K562 (cell line): ENCODE data around the gene TEDC1. TPM values are rescaled to one million over a fixed set of nuclear protein-coding genes. Genes with fewer than 3 reads are reported as not detected.

ENCODE experiments used
- ATF1 ChIP-seq, 2 experiments: fragments of 450-650 bp in 1 of 2; IDR thresholded peaks; 2 replicates each; pipeline ENCODE4 v1.6.1; 2016; ENCODE audit warnings: missing compliant biosample characterization in 1 of 2, missing genetic modification characterization in 1 of 2
- CBX3 ChIP-seq, 2 experiments: IDR thresholded peaks; 1 replicate in 1 of 2; 2 replicates in 1 of 2; pipeline ENCODE4 v1.6.1; 2012; ENCODE audit warnings: inconsistent platforms in 2 of 2, low read length in 2 of 2, borderline replicate concordance in 1 of 2, control low read depth in 1 of 2
- E2F1 ChIP-seq: sonication (generic); formaldehyde crosslinking; IDR thresholded peaks from 2 replicates; pipeline ENCODE4 v1.8.1; 2023; ENCODE audit warnings: mild to moderate bottlenecking, missing genetic modification reagents, moderate library complexity
- ESRRA ChIP-seq: fragments of 450-650 bp; IDR thresholded peaks from 2 replicates; pipeline ENCODE4 v1.6.1; 2014; ENCODE audit warnings: low read depth, mild to moderate bottlenecking, moderate library complexity, borderline replicate concordance
- MCM3 ChIP-seq: fragments of 450-650 bp; IDR thresholded peaks from 2 replicates; pipeline ENCODE4 v1.6.1; 2016
- MLLT1 ChIP-seq, 2 experiments: fragments of 450-650 bp; IDR thresholded peaks; 2 replicates each; pipeline ENCODE4 v1.6.1; 2016
- NFIC ChIP-seq: fragments of 450-650 bp; IDR thresholded peaks from 2 replicates; pipeline ENCODE4 v1.6.1; 2017; ENCODE audit warnings: mild to moderate bottlenecking, inconsistent platforms
- POLR2G ChIP-seq: fragments of 200-400 bp; formaldehyde crosslinking; IDR thresholded peaks from 2 replicates; pipeline ENCODE4 v1.6.1; 2017; ENCODE audit warnings: low read depth, mild to moderate bottlenecking, antibody characterized with exemption, low read length, moderate library complexity
- RAD21 ChIP-seq, 2 experiments: fragments of 250-450 bp in 1 of 2; fragments of 450-650 bp in 1 of 2; sonication (Bioruptor Pico) in 1 of 2; formaldehyde crosslinking in 1 of 2; IDR thresholded peaks in 1 of 2; conservative IDR thresholded peaks in 1 of 2; 2 replicates each; pipeline versions ENCODE4 v1.4.0 to v1.8.0; 2020 to 2022; ENCODE audit warnings: mild to moderate bottlenecking in 2 of 2, moderate library complexity in 1 of 2
- RB1 ChIP-seq: fragments of 450-650 bp; IDR thresholded peaks from 2 replicates; pipeline ENCODE4 v1.6.1; 2017; ENCODE audit warnings: low read depth, mild to moderate bottlenecking
- SP1 ChIP-seq: sonication (generic); formaldehyde crosslinking; IDR thresholded peaks from 2 replicates; pipeline ENCODE4 v1.8.1; 2022; ENCODE audit warnings: mild to moderate bottlenecking, missing genetic modification reagents
- TFAP4 ChIP-seq: sonication (generic); formaldehyde crosslinking; IDR thresholded peaks from 2 replicates; pipeline ENCODE4 v1.8.0; 2022; ENCODE audit warnings: missing genetic modification reagents, mild to moderate bottlenecking, moderate library complexity, borderline replicate concordance
- THRAP3 ChIP-seq: fragments of 450-650 bp; IDR thresholded peaks from 2 replicates; pipeline ENCODE4 v1.6.1; 2016; ENCODE audit warnings: mild to moderate bottlenecking, inconsistent platforms, borderline replicate concordance
- ZBTB33 ChIP-seq: sonication (generic); formaldehyde crosslinking; IDR thresholded peaks from 2 replicates; pipeline ENCODE4 v1.8.1; 2023; ENCODE audit warnings: mild to moderate bottlenecking, missing genetic modification reagents
- ZFX ChIP-seq: sonication (generic); formaldehyde crosslinking; IDR thresholded peaks from 2 replicates; pipeline ENCODE4 v1.8.0; 2022; ENCODE audit warnings: mild to moderate bottlenecking, missing genetic modification reagents, moderate library complexity
- ZMIZ1 ChIP-seq, 2 experiments: fragments of 150-350 bp in 1 of 2; IDR thresholded peaks; 2 replicates each; pipeline ENCODE4 v1.6.1; 2012 to 2016; ENCODE audit warnings: low read depth in 2 of 2, low read length in 2 of 2, mild to moderate bottlenecking in 1 of 2, moderate library complexity in 1 of 2
- polyA plus RNA-seq, 8 experiments: library from polyadenylated mRNA; depleted of rRNA in 4 of 8; stranded (reverse) in 5 of 8; unstranded in 3 of 8; fragments of >200 nt; fragmentation: Nextera tagmentation in 2 of 8; fragmentation: Illumina TruSeq in 1 of 8; extraction: Ambion mirVana in 2 of 8; extraction: Trizol in 1 of 8; gene quantifications; 2 replicates each; pipeline versions ENCODE4 v1.2.1 to v1.2.3, GENCODE V29; 2011 to 2014; ENCODE audit warnings: inconsistent platforms in 1 of 8, missing spikeins in 1 of 8
- total RNA-seq, 7 experiments: library from RNA; depleted of rRNA in 6 of 7; stranded (reverse); fragments of >200 nt in 6 of 7; fragmentation: Illumina TruSeq in 2 of 7; extraction: Trizol in 2 of 7; gene quantifications; 2 replicates each; pipeline versions ENCODE4 v1.2.1 to v1.2.3, GENCODE V29; 2011 to 2021; ENCODE audit warnings: low replicate concordance in 1 of 7

Gene TEDC1
- total and polyA plus RNA-seq, 9 of the 15 experiments (the other 6 are each of a cell fraction or from before 2014, with no cell fraction given), result 0.21 to 28.3 (median 5.9) TPM

- TF ChIP-seq ZBTB33 (CRISPR knock-in tag), result peak; percentile 64
- TF ChIP-seq RAD21 (CRISPR knock-in tag; conservative IDR thresholded peaks at IDR 0.05 in 1 of 2, IDR thresholded peaks at IDR 0.05 in 1 of 2), result peak; percentile 39 to 68; a peak in 3 of 4 replicates
- peak in 1 of 2 experiments; percentile 31; a peak in 1 of 4 replicates for TF ChIP-seq MLLT1 (IDR thresholded peaks at IDR 0.05)
- 0 out of 4 replicates have a peak, but pooled peaks of 1 of the 2 experiments have one; percentile 19 for TF ChIP-seq ZMIZ1 (IDR thresholded peaks at IDR 0.05; ENCODE audit: low read depth in 2 of 2, low read length in 2 of 2)
- peak; percentile 78; the same call in 1 of the 2 replicates for TF ChIP-seq TFAP4 (CRISPR knock-in tag)
- TF ChIP-seq ATF1 (CRISPR knock-in tag; IDR thresholded peaks at IDR 0.05), result no peak
- TF ChIP-seq ATF1 (tag; IDR thresholded peaks at IDR 0.05), result peak; percentile 48
- TF ChIP-seq NFIC, result peak; percentile 96
- TF ChIP-seq SP1 (CRISPR knock-in tag), result peak; percentile 90
- TF ChIP-seq POLR2G, result peak; percentile 79
- TF ChIP-seq ZFX, result peak; percentile 66
- TF ChIP-seq E2F1 (CRISPR knock-in tag), result no peak
- TF ChIP-seq RB1, result peak; percentile 89
- TF ChIP-seq MCM3, result no peak
- no peak for TF ChIP-seq THRAP3
- TF ChIP-seq CBX3 (IDR thresholded peaks at IDR 0.05; ENCODE audit: borderline replicate concordance in 1 of 2, low read length in 2 of 2), result peak in 1 of 2 experiments; percentile 97; a peak in 2 of 3 replicates
- TF ChIP-seq ESRRA, result peak; percentile 23; the same call in 1 of the 2 replicates
Observed at GRCh38 chr14:105480807-105481801, 9.9 kb upstream of the TEDC1 start (continued).
